HepG2 (cell line): Measurements from ENCODE around the gene ALG9. TPM values are rescaled to one million over a fixed set of nuclear protein-coding genes. Genes with fewer than 3 reads are reported as not detected.

Experiments
- ATAC-seq: fragments of 200-7000 bp; cut with Tn5 transposase; 3 replicates; pipeline ENCODE4 v1.9.1; 2020; ENCODE audit warnings: mild to moderate bottlenecking, moderate library complexity
- BruUV-seq: library from RNA; stranded (reverse); fragments of 400-500 nt; replicated peaks from 2 replicates; lab custom pipeline; 2021; lab: Mats Ljungman, UMichigan
- CTCF ChIA-PET: fragments of 300-600 bp; formaldehyde crosslinking; extraction: SDS; loops from one replicate; lab custom pipeline; 2021; ENCODE audit warnings: low total read pairs, inconsistent platforms, low intra/inter-chr PET ratio; lab: Yijun Ruan, JAX
- POLR2A ChIA-PET: fragments of 350-600 bp; sonication (Branson Sonifier 250); formaldehyde crosslinking; loops from one replicate; lab custom pipeline; 2020; ENCODE audit warnings: antibody characterized with exemption, inconsistent platforms; lab: Yijun Ruan, JAX
- DNase-seq: peaks from one replicate; pipeline ENCODE4 v3.0.0-alpha.2; 2015; ENCODE audit warnings: low spot score
- FAIRE-seq: peaks from 3 replicates; lab custom pipeline; 2011; peaks lifted over from hg19 to GRCh38; lab: Jason Lieb, UNC
- H2AFZ ChIP-seq: one replicate; pipeline ENCODE4 v1.6.1; 2011; ENCODE audit warnings: low read length, inconsistent platforms
- H3K27ac ChIP-seq: fragments of 300-600 bp; 3 replicates; pipeline ENCODE4 v1.8.0; 2011; ENCODE audit warnings: mixed run types, mild to moderate bottlenecking, mixed read lengths, low read length, inconsistent platforms; ENCODE audit not compliant: insufficient read depth; ENCODE audit errors: extremely low read length
- H3K27me3 ChIP-seq, 2 experiments: fragments of 200-600 bp in 1 of 2; 2 replicates in 1 of 2; 3 replicates in 1 of 2; pipeline versions ENCODE4 v1.6.0 to v1.8.0; 2011; ENCODE audit warnings: low read length in 2 of 2, mild to moderate bottlenecking in 2 of 2, moderate library complexity in 2 of 2, inconsistent platforms in 1 of 2; ENCODE audit not compliant: insufficient read depth in 2 of 2, control insufficient read depth in 1 of 2
- H3K36me3 ChIP-seq, 2 experiments: fragments of 200-600 bp in 1 of 2; replicated peaks in 1 of 2; 2 replicates in 1 of 2; 3 replicates in 1 of 2; pipeline versions ENCODE4 v1.5.1 to v1.8.0; 2011; ENCODE audit warnings: low read length in 2 of 2, inconsistent platforms in 1 of 2; ENCODE audit not compliant: insufficient read depth in 2 of 2, control insufficient read depth in 1 of 2
- H3K4me1 ChIP-seq: 2 replicates; pipeline ENCODE4 v1.5.1; 2012; ENCODE audit warnings: low read length, inconsistent platforms; ENCODE audit not compliant: insufficient read depth
- H3K4me2 ChIP-seq: 2 replicates; pipeline ENCODE4 v1.6.0; 2011; ENCODE audit warnings: low read depth, low read length, inconsistent platforms
- H3K4me3 ChIP-seq, 3 experiments: fragments of 200-600 bp in 1 of 3; sonication (generic), shearing (Covaris generic) in 1 of 3; replicated peaks in 1 of 3; 2 replicates each; pipeline ENCODE4 v1.5.1; 2011 to 2016; ENCODE audit warnings: low read length in 3 of 3, inconsistent platforms in 2 of 3, low read depth in 2 of 3, mild to moderate bottlenecking in 2 of 3, control low read depth in 1 of 3, mixed read lengths in 1 of 3; ENCODE audit not compliant: insufficient read depth in 1 of 3
- H3K79me2 ChIP-seq: one replicate; pipeline ENCODE4 v1.6.1; 2011; ENCODE audit warnings: low read length, inconsistent platforms; ENCODE audit not compliant: insufficient read depth
- H3K9ac ChIP-seq: 2 replicates; pipeline ENCODE4 v1.6.0; 2011; ENCODE audit warnings: mild to moderate bottlenecking, low read depth, low read length, inconsistent platforms; ENCODE audit not compliant: insufficient read depth
- H3K9me3 ChIP-seq: 2 replicates; pipeline ENCODE4 v1.5.1; 2012; ENCODE audit warnings: mild to moderate bottlenecking, low read length
- H4K20me1 ChIP-seq: 2 replicates; pipeline ENCODE4 v1.6.0; 2011; ENCODE audit warnings: inconsistent platforms, mild to moderate bottlenecking, low read length, moderate library complexity; ENCODE audit not compliant: insufficient read depth
- GTF3A ChIP-seq: sonication (generic); formaldehyde crosslinking; conservative IDR thresholded peaks from 2 replicates; pipeline ENCODE4 v1.4.0; 2020; ENCODE audit warnings: mild to moderate bottlenecking, missing genetic modification reagents
- IRF2 ChIP-seq: IDR thresholded peaks from 2 replicates; pipeline ENCODE4 v1.6.1; 2018; ENCODE audit warnings: missing genetic modification reagents, missing compliant biosample characterization
- MED13 ChIP-seq: sonication (generic); formaldehyde crosslinking; IDR thresholded peaks from 2 replicates; pipeline ENCODE4 v1.5.0; 2020; ENCODE audit warnings: missing genetic modification reagents
- NKX3-1 ChIP-seq: sonication (generic); formaldehyde crosslinking; IDR thresholded peaks from 2 replicates; pipeline ENCODE4 v1.5.0; 2020; ENCODE audit warnings: missing genetic modification reagents
- PPARG ChIP-seq: conservative IDR thresholded peaks from 2 replicates; pipeline ENCODE4 v1.6.1; 2016; ENCODE audit warnings: missing biosample characterization, missing genetic modification reagents
- YY1 ChIP-seq: IDR thresholded peaks from 2 replicates; pipeline ENCODE4 v1.6.1; 2011; ENCODE audit warnings: low read length, low read depth, moderate library complexity, mild to moderate bottlenecking; ENCODE audit not compliant: insufficient read depth, insufficient replicate concordance
- ZBTB1 ChIP-seq: sonication (generic); formaldehyde crosslinking; IDR thresholded peaks from 2 replicates; pipeline ENCODE4 v1.4.0; 2020; ENCODE audit warnings: missing genetic modification reagents, borderline replicate concordance
- ZBTB2 ChIP-seq: sonication (generic); formaldehyde crosslinking; IDR thresholded peaks from 2 replicates; pipeline ENCODE4 v1.8.0; 2022; ENCODE audit warnings: low read depth, missing genetic modification reagents
- ZKSCAN8 ChIP-seq: IDR thresholded peaks from 2 replicates; pipeline ENCODE4 v1.6.1; 2016; ENCODE audit warnings: borderline replicate concordance, missing genetic modification reagents, missing compliant biosample characterization
- ZNF121 ChIP-seq: sonication (generic); formaldehyde crosslinking; IDR thresholded peaks from 2 replicates; pipeline ENCODE4 v1.5.0; 2020; ENCODE audit warnings: mild to moderate bottlenecking, missing genetic modification reagents
- ZNF446 ChIP-seq: sonication (generic); formaldehyde crosslinking; IDR thresholded peaks from 2 replicates; pipeline ENCODE4 v1.5.0; 2020; ENCODE audit warnings: mild to moderate bottlenecking, missing genetic modification reagents
- ZNF496 ChIP-seq: sonication (generic); formaldehyde crosslinking; IDR thresholded peaks from 2 replicates; pipeline ENCODE4 v1.8.1; 2023; ENCODE audit warnings: mild to moderate bottlenecking, moderate library complexity, missing genetic modification reagents; ENCODE audit not compliant: insufficient replicate concordance
- ZNF605 ChIP-seq: sonication (generic); formaldehyde crosslinking; IDR thresholded peaks from 2 replicates; pipeline ENCODE4 v1.8.0; 2022; ENCODE audit warnings: mild to moderate bottlenecking, missing genetic modification reagents
- ZNF770 ChIP-seq: sonication (generic); formaldehyde crosslinking; IDR thresholded peaks from 2 replicates; pipeline ENCODE4 v1.5.0; 2020; ENCODE audit warnings: mild to moderate bottlenecking, missing genetic modification reagents
- WGBS: methylation state at CpG from one replicate; pipeline ENCODE4 v1.1.6; 2017; ENCODE audit warnings: low lambda C conversion rate; 5-methylcytosine and 5-hydroxymethylcytosine counted together
- in situ Hi-C: cut with HindIII; loops from 2 replicates; pipeline ENCODE4 v1.10.0; 2017; ENCODE audit warnings: low pct_unique_long_range_greater_than_20kb; ENCODE audit not compliant: extremely low pct_ligation_motif_present
- intact Hi-C: fragments of 100-400 bp; cut with micrococcal nuclease; formaldehyde crosslinking; loops from one replicate; pipeline ENCODE4 v1.10.0; 2022; ENCODE audit not compliant: unreplicated experiment
- polyA plus RNA-seq, 8 experiments: library from polyadenylated mRNA; depleted of rRNA in 3 of 8; stranded (reverse) in 7 of 8; unstranded in 1 of 8; fragments of >200 nt; fragmentation: Illumina TruSeq in 4 of 8; extraction: Trizol in 4 of 8; gene quantifications; 2 replicates each; pipeline versions ENCODE4 v1.2.1 to v1.2.3, GENCODE V29; 2011 to 2016; ENCODE audit warnings: low read depth in 4 of 8, missing spikeins in 1 of 8, mixed read lengths in 1 of 8; ENCODE audit not compliant: insufficient read depth in 1 of 8
- total RNA-seq, 5 experiments: library from RNA; depleted of rRNA; stranded (reverse); fragments of >200 nt; fragmentation: Illumina TruSeq; extraction: Trizol; gene quantifications; 2 replicates each; pipeline ENCODE4 v1.2.3, GENCODE V29; 2016; ENCODE audit warnings: low read depth in 1 of 5

Gene ALG9
- total and polyA plus RNA-seq, 2 of the 13 experiments (the other 11 are each of a cell fraction or from before 2014, with no cell fraction given) = 39.4 to 40.6 TPM

GRCh38 chr11:111793863-111794262 is 77.5 kb downstream of the ALG9 start:
- ChIA-PET POLR2A (no interaction called here), CTCF (no interaction called here)
- H3K4me1 ChIP-seq = peaks cover 66% of the 10 kb centered on the region
- BruUV-seq = no TSS peak
- no peaks in the 10 kb centered on the region for H3K27me3 ChIP-seq
- H3K79me2 ChIP-seq = peaks cover 2% of the 10 kb centered on the region
- H2AFZ ChIP-seq = no peak overlapping the region
- no peak overlapping the region for H3K4me2 ChIP-seq
- no peak overlapping the region for H3K27ac ChIP-seq
- ATAC-seq (no peak), FAIRE-seq (no peak), DNase-seq (no peak)
- H3K9me3 ChIP-seq = no peaks in the 10 kb centered on the region
- in situ Hi-C loops = no loop called here
- H4K20me1 ChIP-seq = no peaks in the 10 kb centered on the region
- peaks cover 2 to 8% of the 10 kb centered on the region in 2 experiments; a peak in 3 of 5 replicates for H3K36me3 ChIP-seq
- TF ChIP-seq ZBTB1 (CRISPR knock-in tag) (no peak), PPARG (CRISPR knock-in tag) (no peak), MED13 (CRISPR knock-in tag) (no peak), ZNF446 (CRISPR knock-in tag) (no peak), ZNF605 (CRISPR knock-in tag) (no peak), YY1 (no peak), ZNF496 (CRISPR knock-in tag) (no peak)
- intact Hi-C loops = no loop called here
- no peak overlapping the region for H3K4me3 ChIP-seq
- WGBS = 98% methylated on average over 5 of the region's 5 CpGs
- no peak overlapping the region for H3K9ac ChIP-seq

- peaks cover 67% of the 10 kb centered on the region for H3K4me1 ChIP-seq
- H3K4me3 ChIP-seq = no peak overlapping the region
- no peak overlapping the region for H3K4me2 ChIP-seq
- 93% methylated on average over 6 of the region's 6 CpGs for WGBS
- peaks cover 2 to 8% of the 10 kb centered on the region in 2 experiments; a peak in 3 of 5 replicates for H3K36me3 ChIP-seq
- H3K27ac ChIP-seq = no peak overlapping the region
- FAIRE-seq (no peak), ATAC-seq (no peak), DNase-seq (no peak)
- no peak overlapping the region for H2AFZ ChIP-seq
- intact Hi-C loops = no loop called here
- peaks cover 2% of the 10 kb centered on the region for H3K79me2 ChIP-seq
- in situ Hi-C loops = no loop called here
- ChIA-PET POLR2A (interaction anchor here (0.6 to 2.0 kb wide), 4 partner anchors 14 to 54 kb away, joined by 3 to 8 read pairs (median 4); no protein-coding TSS in a partner anchor), CTCF (no interaction called here)
- no peaks in the 10 kb centered on the region for H3K27me3 ChIP-seq
- BruUV-seq = no TSS peak
- no peaks in the 10 kb centered on the region for H3K9me3 ChIP-seq
- H4K20me1 ChIP-seq = no peaks in the 10 kb centered on the region
- no peak overlapping the region for H3K9ac ChIP-seq
- TF ChIP-seq ZNF770 (CRISPR knock-in tag) (peak; percentile 72; the same call in 1 of the 2 replicates), GTF3A (CRISPR knock-in tag) (no peak), NKX3-1 (no peak), ZBTB2 (CRISPR knock-in tag) (no peak), ZKSCAN8 (CRISPR knock-in tag) (no peak), IRF2 (CRISPR knock-in tag) (no peak), ZNF121 (CRISPR knock-in tag) (peak; percentile 54; the same call in 1 of the 2 replicates)
Observed at GRCh38 chr11:111792955-111793500, 78.4 kb downstream of the ALG9 start.
